HFFc6 (cell line): ENCODE data around the gene OSBPL8. TPM values are rescaled to one million over a fixed set of nuclear protein-coding genes. Genes with fewer than 3 reads are reported as not detected.

Experiments
- DNase-seq: peaks from one replicate; pipeline ENCODE4 v3.0.0-alpha.2; 2018
- H3K27ac Mint-ChIP-seq: 2 replicates; pipeline ENCODE4 v1.8.0; 2020; ENCODE audit warnings: mild to moderate bottlenecking, mixed read lengths
- H3K27me3 Mint-ChIP-seq: 2 replicates; pipeline ENCODE4 v1.8.0; 2021; ENCODE audit warnings: mild to moderate bottlenecking, moderate library complexity, mixed read lengths; ENCODE audit not compliant: insufficient read depth
- H3K36me3 Mint-ChIP-seq: 2 replicates; pipeline ENCODE4 v1.8.0; 2021; ENCODE audit warnings: low read depth, mixed read lengths
- H3K4me1 Mint-ChIP-seq: 2 replicates; pipeline ENCODE4 v1.8.0; 2020; ENCODE audit warnings: low read depth, mixed read lengths
- H3K4me3 Mint-ChIP-seq: 2 replicates; pipeline ENCODE4 v1.8.0; 2020; ENCODE audit warnings: mild to moderate bottlenecking, moderate library complexity, mixed read lengths
- H3K9me3 Mint-ChIP-seq: 2 replicates; pipeline ENCODE4 v1.8.0; 2020; ENCODE audit warnings: mild to moderate bottlenecking, mixed read lengths
- CTCF ChIP-seq: fragments of 200-600 bp; sonication (generic); IDR thresholded peaks from 2 replicates; pipeline ENCODE4 v1.5.0; 2021; ENCODE audit warnings: antibody characterized with exemption, mild to moderate bottlenecking
- total RNA-seq, 6 experiments: library from RNA; stranded (reverse); fragmentation: NEBNext Ultra II Directional; extraction: Animal tissue kit (Norgen Biotek cat#: 25700); gene quantifications; 2 replicates in 1 of 6; 3 replicates in 5 of 6; pipeline ENCODE4 v1.2.3, GENCODE V29; 2021

The OSBPL8 gene
- total RNA-seq, 6 experiments from 2014 or later: 66.8 to 77.8 (median 71.1) TPM

GRCh38 chr12:76588881-76589565 lies 29.5 kb upstream of the OSBPL8 start:
- peaks cover 42% of the 10 kb centered on the region for H3K4me1 Mint-ChIP-seq
- H3K9me3 Mint-ChIP-seq: no peaks in the 10 kb centered on the region
- DNase-seq: peak; percentile 90
- no peaks in the 10 kb centered on the region for H3K27me3 Mint-ChIP-seq
- H3K27ac Mint-ChIP-seq: peak overlapping the region; percentile 75
- no peak overlapping the region for H3K4me3 Mint-ChIP-seq
- TF ChIP-seq CTCF: no peak
- H3K36me3 Mint-ChIP-seq: no peaks in the 10 kb centered on the region

DNA sequence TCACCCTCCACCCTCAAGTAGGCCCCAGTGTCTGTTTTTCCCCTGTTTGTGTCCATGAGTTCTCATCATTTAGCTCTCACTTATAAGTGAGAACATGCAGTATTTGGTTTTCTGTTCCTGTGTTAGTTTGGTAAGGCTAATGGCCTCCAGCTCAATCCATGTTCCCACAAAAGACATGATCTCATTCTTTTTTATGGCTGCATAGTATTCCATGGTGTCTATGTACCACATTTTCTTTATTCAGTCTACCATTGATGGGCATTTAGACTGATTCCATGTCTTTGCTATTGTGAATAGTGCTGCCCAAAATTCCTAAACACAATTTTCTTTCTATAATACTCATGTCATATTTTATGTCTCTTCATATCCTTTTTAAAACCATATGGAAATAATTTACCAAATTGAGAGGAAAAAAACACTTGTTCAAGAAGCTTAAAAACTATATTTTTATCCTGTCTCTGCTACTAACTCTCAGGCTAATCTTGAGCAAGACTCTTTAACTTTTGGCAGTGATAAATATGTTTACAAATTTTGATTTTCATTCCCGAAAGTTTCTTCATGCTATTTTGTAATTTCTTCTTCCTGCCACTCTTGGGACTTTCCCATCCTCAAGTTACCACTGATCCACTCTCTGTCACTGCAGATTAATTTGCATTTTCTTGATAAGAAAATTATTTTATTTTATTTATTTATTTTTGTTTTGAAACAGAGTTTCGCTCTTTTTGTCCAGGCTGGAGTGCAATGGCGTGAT lies 28.0 kb upstream of the OSBPL8 start:
- Mint-ChIP-seq H3K27me3 (no peaks in the 10 kb centered on the region), H3K4me1 (peaks cover 49% of the 10 kb centered on the region), H3K36me3 (no peaks in the 10 kb centered on the region), H3K9me3 (no peaks in the 10 kb centered on the region), H3K4me3 (no peak overlapping the region), H3K27ac (no peak overlapping the region)
- no peak for TF ChIP-seq CTCF
- no peak for DNase-seq

- Mint-ChIP-seq H3K4me1 (peaks cover 44% of the 10 kb centered on the region), H3K4me3 (no peak overlapping the region), H3K36me3 (no peaks in the 10 kb centered on the region), H3K27me3 (no peaks in the 10 kb centered on the region), H3K27ac (no peak overlapping the region), H3K9me3 (no peaks in the 10 kb centered on the region)
- DNase-seq: peak; percentile 52
- peak; percentile 92 for TF ChIP-seq CTCF
Measured at GRCh38 chr12:76586764-76587395, 27.3 kb upstream of the OSBPL8 start.

- H3K36me3 Mint-ChIP-seq: no peaks in the 10 kb centered on the region
- no peaks in the 10 kb centered on the region for H3K9me3 Mint-ChIP-seq
- H3K4me1 Mint-ChIP-seq: peaks cover 12% of the 10 kb centered on the region
- DNase-seq: no peak
- 0 out of 2 replicates have a peak overlapping the region, but pooled peaks have one; percentile 79 for H3K27ac Mint-ChIP-seq
- no peaks in the 10 kb centered on the region for H3K27me3 Mint-ChIP-seq
- no peak for TF ChIP-seq CTCF
- no peak overlapping the region for H3K4me3 Mint-ChIP-seq
Measured at GRCh38 chr12:76583301-76583700, 23.7 kb upstream of the OSBPL8 start.

DNA sequence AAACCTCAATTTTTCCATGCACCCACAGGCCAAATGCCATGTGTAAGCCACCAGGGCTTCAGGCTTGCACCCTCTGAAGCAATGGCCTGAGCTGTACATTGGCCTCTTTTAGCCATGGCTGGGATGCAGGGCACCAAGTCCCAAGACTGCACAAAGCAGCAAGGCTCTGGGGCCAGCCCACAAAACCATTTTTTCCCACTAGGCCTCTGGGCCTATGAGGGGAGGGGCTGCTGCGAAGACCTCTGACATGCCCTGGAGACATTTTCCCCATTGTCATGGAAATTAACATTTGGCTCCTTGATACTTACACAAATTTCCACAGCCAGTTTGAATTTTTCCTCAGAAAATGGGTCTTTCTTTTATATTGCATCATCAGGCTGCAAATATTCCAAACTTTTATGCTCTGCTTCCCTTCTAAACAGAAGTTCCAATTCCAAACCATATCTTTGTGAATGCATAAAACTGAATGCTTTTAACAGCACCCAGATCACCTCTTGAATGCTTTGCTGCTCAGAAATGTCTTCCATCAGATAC lies 14.3 kb upstream of the OSBPL8 start:
- Mint-ChIP-seq H3K4me3 (no peak overlapping the region), H3K36me3 (peaks cover 7% of the 10 kb centered on the region), H3K9me3 (peaks cover 11% of the 10 kb centered on the region), H3K27me3 (no peaks in the 10 kb centered on the region; the same call in 1 of the 2 replicates), H3K27ac (no peak overlapping the region), H3K4me1 (no peaks in the 10 kb centered on the region)
- DNase-seq: no peak
- TF ChIP-seq CTCF: no peak
